Lung (tissue), 12 donors: ENCODE measurements around the gene OR5K4. TPM values are rescaled to one million over a fixed set of nuclear protein-coding genes. Genes with fewer than 3 reads are reported as not detected.
A peak's percentile ranks its signal among the peaks of the same experiment; 100 is the strongest.

Experiments used
- ATAC-seq: fragments of 200-7000 bp; cut with Tn5 transposase; one replicate; pipeline ENCODE4 v1.9.1; 2020; ENCODE audit warnings: moderate number of reproducible peaks; ENCODE audit not compliant: insufficient read depth, low FRiP score
- DNase-seq, 3 donors: peaks; one replicate each; pipeline ENCODE4 v3.0.0-alpha.2; 2013 to 2017
- H3K27ac ChIP-seq, 2 donors: one replicate each; pipeline ENCODE4 v1.5.1; 2013; ENCODE audit warnings: mild to moderate bottlenecking in 2 of 2, moderate library complexity in 2 of 2, control low read depth in 1 of 2, inconsistent platforms in 1 of 2, low read depth in 1 of 2, low read length in 1 of 2
- H3K27me3 ChIP-seq, 3 donors: one replicate each; pipeline ENCODE4 v1.5.1; 2013; ENCODE audit warnings: low read length in 2 of 3; ENCODE audit not compliant: control insufficient read depth in 3 of 3, insufficient read depth in 3 of 3
- H3K36me3 ChIP-seq, 4 donors: one replicate each; pipeline ENCODE4 v1.5.1; 2013; ENCODE audit warnings: low read length in 4 of 4, mild to moderate bottlenecking in 1 of 4, moderate library complexity in 1 of 4; ENCODE audit not compliant: control insufficient read depth in 4 of 4, insufficient read depth in 4 of 4
- H3K4me1 ChIP-seq, 5 donors: one replicate each; pipeline ENCODE4 v1.5.1; 2013; ENCODE audit warnings: low read length in 5 of 5, mild to moderate bottlenecking in 2 of 5, moderate library complexity in 1 of 5; ENCODE audit not compliant: control insufficient read depth in 5 of 5, insufficient read depth in 5 of 5
- H3K4me3 ChIP-seq: one replicate; pipeline ENCODE4 v1.5.1; 2013; ENCODE audit warnings: mild to moderate bottlenecking, control low read depth, moderate library complexity
- H3K9ac ChIP-seq, 2 donors: one replicate each; pipeline ENCODE4 v1.5.1; 2013; ENCODE audit warnings: low read length in 2 of 2, control low read depth in 1 of 2; ENCODE audit not compliant: insufficient read depth in 1 of 2
- H3K9me3 ChIP-seq, 4 donors: one replicate each; pipeline ENCODE4 v1.5.1; 2013; ENCODE audit warnings: low read length in 3 of 4, mild to moderate bottlenecking in 1 of 4, moderate library complexity in 1 of 4; ENCODE audit not compliant: control insufficient read depth in 4 of 4, insufficient read depth in 3 of 4
- WGBS, 2 donors: extraction: QIAGEN DNeasy Blood & Tissue Kit; methylation state at CpG; one replicate each; pipeline ENCODE4 v1.1.7; 2013; 5-methylcytosine and 5-hydroxymethylcytosine counted together
- polyA plus RNA-seq, 2 donors: library from polyadenylated mRNA; stranded (reverse); fragments of 200-250 nt; gene quantifications; one replicate each; pipeline ENCODE4 v1.2.1, GENCODE V29; 2013
- total RNA-seq, 2 donors: library from RNA; depleted of rRNA in 1 of 2; stranded (reverse); fragments of >200 nt in 1 of 2; gene quantifications; one replicate each; pipeline ENCODE4 v1.2.1, GENCODE V29; 2014 to 2021
- TF ChIP-seq, protein P1 (sequence below): IDR thresholded peaks from 2 replicates; pipeline ENCODE4 v1.5.1; 2012; ENCODE audit warnings: mild to moderate bottlenecking; ENCODE audit errors: control extremely low read depth, extremely low read depth
- donor health status: control.
- donor health status: control.
- donor health status: Bipolar disorder and iron deficiency.
- donor health status: healthy.
- donor health status: DM: yes; HTN: yes; CAD: no.

The OR5K4 gene
- total and polyA plus RNA-seq, 4 donors: not detected

DNA sequence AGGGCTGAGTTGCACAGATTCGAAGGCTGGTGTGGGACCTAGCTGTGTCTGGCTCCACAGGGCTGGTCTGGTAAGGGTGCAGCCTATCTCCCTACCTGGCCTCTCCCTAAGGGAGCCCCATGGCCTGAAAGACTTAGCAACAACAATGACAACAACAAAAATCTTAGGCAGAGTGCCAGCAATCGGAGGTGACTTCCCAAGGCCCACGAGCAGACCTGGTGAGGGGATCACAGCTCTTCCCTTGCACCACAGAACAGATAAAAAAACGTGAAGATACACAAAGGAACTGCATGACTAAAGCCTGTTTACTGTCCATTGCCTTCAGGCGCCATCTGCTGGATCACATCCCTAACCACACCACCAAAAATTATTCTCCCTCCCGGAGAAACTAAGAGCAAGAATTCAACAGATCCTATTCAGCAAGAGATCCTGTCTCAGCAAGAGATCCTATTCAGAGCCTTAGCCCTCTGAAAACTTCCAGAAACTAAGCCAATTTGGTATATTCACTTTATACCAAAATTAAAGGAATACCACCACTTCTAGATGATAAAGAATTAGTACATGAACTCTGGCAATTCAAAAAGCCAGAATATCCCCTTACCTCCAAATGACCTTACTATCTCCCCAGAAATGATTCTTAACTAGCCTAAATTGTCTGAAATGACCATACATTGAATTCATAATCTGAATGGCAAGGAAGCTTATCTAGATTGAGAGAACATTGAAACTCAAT lies 24.1 kb upstream of the OR5K4 start:
- peak; percentile 57 to 72 (median 66) for DNase-seq
- Histone ChIP-seq H3K9me3 (no peaks in the 10 kb centered on the region), H3K4me3 (no peak overlapping the region), H3K9ac (no peak overlapping the region), H3K36me3 (no peaks in the 10 kb centered on the region), H3K27me3 (peaks cover 0 to 2% (median 0%) of the 10 kb centered on the region in 3 donors), H3K4me1 (peaks cover 0 to 4% (median 0%) of the 10 kb centered on the region in 5 donors), H3K27ac (no peak overlapping the region)
- 8 to 11% methylated on average over 6 of the region's 6 CpGs for WGBS, 2 donors
- ATAC-seq: peak; percentile 72
- TF ChIP-seq, protein P1, sequence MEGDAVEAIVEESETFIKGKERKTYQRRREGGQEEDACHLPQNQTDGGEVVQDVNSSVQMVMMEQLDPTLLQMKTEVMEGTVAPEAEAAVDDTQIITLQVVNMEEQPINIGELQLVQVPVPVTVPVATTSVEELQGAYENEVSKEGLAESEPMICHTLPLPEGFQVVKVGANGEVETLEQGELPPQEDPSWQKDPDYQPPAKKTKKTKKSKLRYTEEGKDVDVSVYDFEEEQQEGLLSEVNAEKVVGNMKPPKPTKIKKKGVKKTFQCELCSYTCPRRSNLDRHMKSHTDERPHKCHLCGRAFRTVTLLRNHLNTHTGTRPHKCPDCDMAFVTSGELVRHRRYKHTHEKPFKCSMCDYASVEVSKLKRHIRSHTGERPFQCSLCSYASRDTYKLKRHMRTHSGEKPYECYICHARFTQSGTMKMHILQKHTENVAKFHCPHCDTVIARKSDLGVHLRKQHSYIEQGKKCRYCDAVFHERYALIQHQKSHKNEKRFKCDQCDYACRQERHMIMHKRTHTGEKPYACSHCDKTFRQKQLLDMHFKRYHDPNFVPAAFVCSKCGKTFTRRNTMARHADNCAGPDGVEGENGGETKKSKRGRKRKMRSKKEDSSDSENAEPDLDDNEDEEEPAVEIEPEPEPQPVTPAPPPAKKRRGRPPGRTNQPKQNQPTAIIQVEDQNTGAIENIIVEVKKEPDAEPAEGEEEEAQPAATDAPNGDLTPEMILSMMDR: peak; percentile 49

DNA sequence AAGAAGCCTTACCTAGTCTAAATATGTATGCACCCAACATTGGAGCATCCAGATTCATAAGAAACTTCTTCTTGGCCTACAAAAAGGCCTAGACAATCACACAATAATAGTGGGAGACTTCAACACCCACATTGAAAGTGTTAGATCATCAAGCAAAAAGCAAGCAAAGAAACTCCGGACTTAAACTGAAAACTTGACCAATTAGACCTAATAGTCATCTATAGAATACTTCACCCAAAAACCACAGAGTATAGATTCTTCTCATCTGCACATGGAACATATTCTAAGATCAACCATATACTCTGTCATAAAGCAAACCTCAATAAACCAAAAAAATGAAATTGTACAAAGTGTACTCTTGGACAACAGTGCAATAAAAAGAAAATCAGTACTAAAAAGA lies 22.3 kb upstream of the OR5K4 start:
- Histone ChIP-seq H3K27ac (no peak overlapping the region), H3K27me3 (peaks cover 0 to 2% (median 0%) of the 10 kb centered on the region in 3 donors), H3K4me3 (no peak overlapping the region), H3K36me3 (no peaks in the 10 kb centered on the region), H3K9me3 (no peaks in the 10 kb centered on the region), H3K4me1 (no peaks in the 10 kb centered on the region), H3K9ac (no peak overlapping the region)
- TF ChIP-seq, protein P1: no peak
- DNase-seq (no peak), ATAC-seq (no peak)
- 85 to 89% methylated on average over 1 of the region's 1 CpG for WGBS, 2 donors

DNA sequence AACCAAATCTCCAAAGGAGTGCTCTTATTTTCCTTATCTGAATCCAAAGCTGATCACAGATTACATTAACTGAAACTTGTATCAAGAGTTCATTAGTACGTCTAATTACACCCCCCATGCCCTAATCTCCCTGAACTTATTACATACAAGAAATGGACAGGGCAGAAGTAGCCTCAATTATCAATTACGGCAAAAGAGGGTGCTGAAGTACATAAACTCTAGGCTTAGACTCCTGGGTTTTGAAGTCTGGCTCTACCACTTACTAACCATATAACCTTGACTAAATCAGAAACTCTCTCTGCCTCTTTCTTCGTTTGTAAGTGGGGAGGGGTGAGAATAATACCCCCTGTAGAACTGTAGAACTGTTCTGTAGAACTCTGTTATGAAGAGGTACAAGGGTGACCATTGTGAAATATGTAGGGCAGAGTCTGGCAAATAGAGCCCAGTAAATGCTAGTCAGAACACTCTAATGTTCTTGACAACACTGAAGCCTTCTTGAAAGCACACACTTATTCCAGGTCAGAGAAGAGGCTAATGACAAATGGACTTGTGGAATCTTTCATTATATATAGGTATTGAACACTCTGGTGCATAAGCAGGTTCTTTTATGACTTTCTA lies 19.6 kb upstream of the OR5K4 start:
- TF ChIP-seq, protein P1: no peak
- Histone ChIP-seq H3K27me3 (peaks cover 0 to 2% (median 0%) of the 10 kb centered on the region in 3 donors), H3K4me1 (no peaks in the 10 kb centered on the region), H3K9me3 (no peaks in the 10 kb centered on the region), H3K9ac (no peak overlapping the region), H3K4me3 (no peak overlapping the region), H3K27ac (no peak overlapping the region), H3K36me3 (no peaks in the 10 kb centered on the region)
- ATAC-seq: no peak
- DNase-seq: no peak
- WGBS, 2 donors: 50 to 67% methylated on average over 3 of the region's 3 CpGs
